Panc1 (cell line): Measurements from ENCODE around the gene EVI5.

Experiments
- CTCF ChIP-seq: fragments of 450-650 bp; IDR thresholded peaks from 2 replicates; pipeline ENCODE4 v1.5.1; 2017; ENCODE audit warnings: mild to moderate bottlenecking
- POLR2AphosphoS5 ChIP-seq: IDR thresholded peaks from 2 replicates; pipeline ENCODE4 v1.6.1; 2012; ENCODE audit warnings: mild to moderate bottlenecking, low read depth, low read length, moderate library complexity
- TCF7L2 ChIP-seq: IDR thresholded peaks from 2 replicates; pipeline ENCODE4 v1.6.1; 2011; ENCODE audit warnings: mild to moderate bottlenecking, low read depth, low read length, inconsistent platforms

- TF ChIP-seq CTCF = no peak
- TF ChIP-seq POLR2AphosphoS5 = no peak
- TF ChIP-seq TCF7L2 = no peak
Observed at GRCh38 chr1:92478393-92478792, 306.5 kb downstream of the EVI5 start.
